Erythroblast (primary cell): ENCODE measurements around the gene KMT5B.
A peak's percentile ranks its signal among the peaks of the same experiment; 100 is the strongest.
"Not testable (repeated sequence)": the region's sequence is repeated elsewhere in the genome, so short reads cannot be mapped to it uniquely, and the experiment has no call there.

Source experiments
- DNase-seq, 2 experiments: peaks; one replicate each; lab custom pipeline; 2025; lab: John Stamatoyannopoulos, UW
- GATA1 ChIP-seq: IDR thresholded peaks from 2 replicates; pipeline ENCODE4 v1.6.1; 2011; ENCODE audit warnings: low read depth, mild to moderate bottlenecking, control low read depth, low read length, moderate library complexity
- POLR2A ChIP-seq: IDR thresholded peaks from 2 replicates; pipeline ENCODE4 v1.6.1; 2011; ENCODE audit warnings: mild to moderate bottlenecking, low read length

The KMT5B gene

DNA sequence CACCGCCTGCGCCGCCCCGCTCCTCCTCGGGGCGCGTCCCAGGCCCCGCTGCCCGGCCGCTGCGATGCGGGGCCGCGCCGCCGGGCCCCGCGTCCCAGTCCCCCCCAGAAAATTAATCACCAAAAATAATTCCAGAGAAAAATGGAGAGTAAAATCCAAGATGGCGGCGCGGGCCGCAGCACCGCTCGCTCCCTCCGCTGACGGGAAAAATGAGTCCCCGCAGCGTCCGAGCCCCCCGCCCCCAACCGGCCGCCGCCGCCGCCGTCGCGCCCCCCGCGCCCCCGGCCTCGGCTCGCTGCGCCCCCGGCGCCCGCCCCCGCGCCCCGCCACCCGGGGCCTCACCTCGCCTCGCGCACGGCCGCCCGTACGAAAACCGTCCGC, at the start of gene KMT5B:
KMT5B (minus strand) TSS at position 162 of the 381 bp plus-strand sequence. CDS start 23,220 bp downstream, outside the sequence.
- DNase-seq: peak in 1 of 2 experiments; percentile 90
- TF ChIP-seq GATA1: no peak
- TF ChIP-seq POLR2A: no peak

DNA sequence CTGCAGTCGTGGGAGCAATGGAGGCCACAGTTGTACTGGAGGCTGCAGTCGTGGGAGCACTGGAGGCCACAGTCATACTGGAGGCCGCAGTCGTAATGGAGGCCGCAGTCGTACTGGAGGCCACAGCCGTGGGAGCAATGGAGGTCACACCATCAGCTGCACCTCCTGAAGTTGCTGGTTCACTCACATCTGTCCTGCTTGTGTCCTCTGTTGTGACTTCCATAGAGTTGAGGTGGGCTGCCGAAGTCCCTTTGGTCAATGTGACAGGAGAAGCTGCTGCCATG, 49.4 kb upstream of the KMT5B start:
- DNase-seq: no peak
- TF ChIP-seq GATA1: no peak
- TF ChIP-seq POLR2A: no peak

DNA sequence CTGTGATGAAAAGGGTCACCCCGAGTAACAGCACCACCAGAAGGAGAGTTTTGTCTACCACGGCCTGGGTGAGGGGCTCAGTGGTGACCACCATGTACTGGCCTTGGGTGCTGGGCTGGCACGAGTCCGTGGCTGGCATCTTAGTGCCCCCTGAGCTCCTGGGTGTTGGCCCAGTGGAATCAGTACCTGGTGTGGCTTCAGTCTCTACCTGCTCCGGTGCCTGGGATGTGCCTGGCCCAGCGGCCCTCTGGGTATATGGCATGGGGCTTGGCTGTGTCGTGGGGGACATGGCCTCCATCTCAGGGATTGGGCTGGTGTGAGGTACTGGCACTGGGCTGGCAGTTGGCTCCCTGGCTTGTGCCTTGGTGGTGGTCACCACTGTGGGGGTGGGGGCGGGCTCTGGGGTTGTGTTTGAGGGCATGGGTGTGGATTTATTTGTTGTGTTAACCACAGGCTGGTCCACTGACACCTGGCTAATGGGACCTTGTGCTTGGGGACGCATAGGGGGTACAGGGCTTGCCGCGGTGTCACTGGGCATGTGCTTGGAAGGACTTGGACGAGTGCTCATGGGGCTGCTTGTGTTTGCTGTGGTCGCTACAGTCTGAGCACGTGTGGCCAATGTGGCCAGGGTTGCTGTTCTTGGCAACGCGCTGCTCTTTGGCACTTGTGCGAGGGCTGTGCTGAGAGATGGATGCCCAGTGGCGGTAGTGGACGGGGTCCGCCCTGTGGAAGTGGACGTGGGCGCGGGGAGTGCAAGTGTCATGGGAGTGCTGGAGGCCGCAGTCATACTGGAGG, 48.9 kb upstream of the KMT5B start:
- no peak for TF ChIP-seq POLR2A
- DNase-seq: no peak

DNA sequence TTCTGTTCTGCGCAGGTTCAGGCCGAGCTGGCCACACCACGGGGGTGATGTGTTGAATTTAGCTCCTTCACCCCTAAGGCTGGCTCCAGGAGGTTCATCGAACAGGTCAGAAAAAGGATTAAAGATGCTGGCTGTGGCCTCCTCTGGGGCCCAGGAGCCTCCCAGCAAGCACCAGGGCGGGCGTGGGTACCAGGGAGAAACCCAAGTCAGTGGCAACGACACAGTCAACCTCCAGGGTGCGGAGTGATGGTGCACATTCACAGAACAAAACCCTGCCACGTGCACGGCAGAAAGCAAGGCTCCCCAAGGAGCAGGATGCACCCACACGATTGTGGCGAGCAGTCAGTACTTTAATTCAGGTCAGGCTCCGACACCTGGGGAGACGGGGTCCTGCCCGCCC, 47.9 kb upstream of the KMT5B start:
- no peak for TF ChIP-seq POLR2A
- no peak for TF ChIP-seq GATA1
- DNase-seq: no peak

GRCh38 chr11:68260484-68260883, 47.4 kb upstream of the KMT5B start:
- DNase-seq: no peak
- TF ChIP-seq POLR2A: peak; percentile 12
- TF ChIP-seq GATA1: no peak

DNA sequence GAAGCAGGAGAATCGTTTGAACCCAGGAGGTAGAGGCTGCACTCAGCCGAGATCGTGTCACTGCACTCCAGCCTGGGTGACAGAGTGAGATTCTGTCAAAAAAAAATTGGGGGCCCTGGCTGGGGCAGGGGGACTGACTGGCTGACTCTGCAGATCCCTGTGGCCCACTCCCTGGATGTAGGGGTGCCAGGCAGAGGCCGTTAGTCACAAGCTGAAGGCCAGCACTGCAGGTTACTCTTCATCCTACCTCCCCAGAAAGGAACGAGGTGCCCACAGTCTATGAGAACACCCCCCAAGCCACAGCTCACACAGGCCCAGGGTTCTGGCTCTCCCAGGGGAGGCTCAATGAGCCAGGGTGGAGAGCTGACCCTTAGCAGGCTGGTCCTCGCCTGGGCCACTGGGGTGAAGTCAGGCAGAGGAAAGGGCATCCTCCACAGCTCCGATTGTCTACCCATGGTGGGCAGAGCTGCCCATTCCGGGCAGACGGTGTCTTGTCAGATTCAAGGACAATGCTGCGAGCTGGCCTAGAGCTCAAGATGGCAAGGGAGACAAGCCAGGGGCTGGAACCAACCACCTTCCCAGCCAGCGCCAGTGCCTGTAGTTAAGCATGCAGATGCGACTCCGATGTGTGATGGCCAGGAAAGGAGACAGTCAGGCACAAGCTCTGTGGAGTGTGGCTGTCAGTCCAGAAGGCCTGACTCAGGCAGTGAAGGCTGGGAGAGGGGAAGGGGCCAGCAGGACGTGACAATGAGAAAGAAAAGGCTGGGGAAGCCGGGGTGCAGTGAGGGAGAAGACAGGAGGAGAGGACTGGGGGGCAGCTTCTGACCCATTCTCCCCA, 46.2 kb upstream of the KMT5B start:
- no peak for TF ChIP-seq POLR2A
- no peak for TF ChIP-seq GATA1
- no peak for DNase-seq

DNA sequence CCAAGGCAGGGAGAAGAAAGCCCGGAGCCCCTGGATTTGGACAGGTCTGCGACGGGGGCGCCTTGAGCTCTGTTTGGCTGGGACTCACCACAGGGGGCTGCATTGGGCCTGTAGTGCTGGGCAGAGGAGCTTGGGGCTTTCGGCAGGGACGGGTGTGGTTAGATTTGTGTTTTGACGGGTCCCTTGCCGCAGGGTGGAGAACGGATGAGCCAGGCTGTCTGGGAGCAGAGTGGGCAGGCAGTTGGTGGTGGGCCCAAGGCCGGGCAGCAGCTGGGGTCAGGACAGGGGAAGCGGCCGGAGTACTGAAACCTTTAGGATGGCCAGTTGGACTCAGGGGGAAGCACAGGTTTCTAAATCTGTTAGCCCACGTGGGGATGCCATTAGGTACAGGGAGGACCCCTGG, 45.3 kb upstream of the KMT5B start:
- TF ChIP-seq POLR2A: no peak
- TF ChIP-seq GATA1: no peak
- DNase-seq: no peak

GRCh38 chr11:68257477-68258362, 44.6 kb upstream of the KMT5B start:
- DNase-seq: peak; percentile 89 to 94
- TF ChIP-seq POLR2A (no peak), GATA1 (no peak)

DNA sequence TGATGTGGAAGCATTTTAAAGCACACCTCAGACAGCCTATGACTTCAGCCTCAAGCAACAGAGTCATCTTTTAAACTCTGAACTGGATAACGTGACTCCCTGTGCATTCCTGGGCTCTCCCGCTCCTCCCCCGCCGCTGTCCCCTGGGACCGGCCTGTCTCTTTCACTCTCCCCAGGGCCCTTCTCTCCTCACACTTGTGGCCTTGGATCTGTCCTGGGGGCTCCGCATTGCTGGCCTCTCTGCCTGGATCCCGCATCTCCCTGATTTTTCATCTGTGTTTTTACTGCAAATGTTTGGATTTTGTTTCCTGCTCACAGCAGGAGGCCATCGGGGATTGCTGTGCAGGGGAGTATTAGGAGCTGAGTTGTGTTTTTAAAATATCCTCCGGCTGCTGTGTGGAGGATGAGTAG, 43.2 kb upstream of the KMT5B start:
- TF ChIP-seq POLR2A (no peak), GATA1 (no peak)
- DNase-seq: no peak

DNA sequence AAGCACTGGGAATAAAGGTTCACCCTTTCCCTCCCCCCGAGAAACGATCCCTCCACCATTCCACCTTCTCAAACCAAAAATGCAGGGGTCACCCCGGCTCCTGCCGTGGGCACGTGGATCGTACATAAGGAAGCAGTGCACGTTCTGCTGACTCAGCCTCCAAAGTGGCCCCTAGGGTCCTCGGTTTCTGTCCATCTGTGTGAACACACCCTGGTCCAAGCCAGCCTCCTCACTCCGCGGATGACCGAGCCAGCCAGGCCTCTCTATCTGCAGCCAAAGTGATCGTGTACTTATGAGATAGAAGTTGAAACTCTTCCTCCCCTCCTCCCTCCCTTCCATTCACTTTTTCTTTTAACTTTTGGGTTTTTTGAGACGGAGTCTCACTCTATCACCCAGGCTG, 42.4 kb upstream of the KMT5B start:
- TF ChIP-seq GATA1 (no peak), POLR2A (no peak)
- no peak for DNase-seq

DNA sequence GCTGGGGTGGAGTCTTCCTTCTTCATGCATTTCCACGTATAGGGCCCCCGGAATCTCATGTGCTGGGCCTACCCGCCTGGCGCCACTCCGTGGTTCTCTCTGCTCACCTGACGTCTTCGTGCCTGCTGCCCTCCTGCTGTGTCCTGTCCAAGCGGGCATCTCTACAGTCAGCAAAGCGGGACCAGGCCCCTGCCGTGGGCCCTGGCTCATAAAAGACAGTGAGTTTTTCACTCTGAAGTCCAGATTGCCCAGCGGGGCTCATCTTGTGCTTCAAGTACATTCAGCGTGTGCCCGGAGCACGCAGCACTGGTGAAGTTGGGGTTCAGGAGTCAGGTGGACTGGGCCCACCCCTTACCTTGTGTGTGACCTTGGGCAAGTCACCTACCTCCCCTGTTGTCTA, 41.3 kb upstream of the KMT5B start:
- TF ChIP-seq POLR2A (no peak), GATA1 (no peak)
- no peak for DNase-seq

- no peak for TF ChIP-seq POLR2A
- no peak for TF ChIP-seq GATA1
- no peak for DNase-seq
These were observed 38.7 kb upstream of the KMT5B start for GRCh38 chr11:68251765-68252164.

DNA sequence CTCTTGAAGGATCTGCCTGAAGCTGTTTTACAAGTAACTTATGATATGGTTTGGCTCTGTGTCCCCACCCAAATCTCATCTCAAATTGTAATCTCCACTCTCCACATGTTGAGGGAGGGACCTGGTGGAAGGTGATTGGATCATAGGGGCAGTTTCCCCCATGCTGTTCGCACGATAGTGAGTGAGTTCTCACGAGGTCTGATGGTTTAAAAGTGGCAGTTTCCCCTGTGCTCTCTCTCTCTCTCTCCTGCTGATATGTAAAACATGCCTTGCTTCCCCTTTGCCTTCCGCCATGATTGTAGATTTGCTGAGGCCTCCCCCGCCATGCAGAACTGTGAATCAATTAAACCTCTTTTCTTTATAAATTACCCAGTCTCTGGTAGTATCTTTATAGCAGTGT, 31.8 kb upstream of the KMT5B start:
- peak; percentile 63 to 86 for DNase-seq

GRCh38 chr11:68243847-68244246, 30.8 kb upstream of the KMT5B start:
- not testable (repeated sequence) for DNase-seq

- DNase-seq: no peak
- TF ChIP-seq POLR2A (no peak), GATA1 (no peak)
These were observed 29.5 kb upstream of the KMT5B start for GRCh38 chr11:68242616-68243015.
